CD4-positive, CD25-positive, alpha-beta regulatory T cell (primary cell): ENCODE measurements around the gene MED17. TPM values are rescaled to one million over a fixed set of nuclear protein-coding genes. Genes with fewer than 3 reads are reported as not detected.
"Not testable (repeated sequence)": the region's sequence is repeated elsewhere in the genome, so short reads cannot be mapped to it uniquely, and the experiment has no call there.

ENCODE experiments used
- ATAC-seq, 2 donors: fragments of 150-1000 bp; cut with Tn5 transposase; one replicate each; pipeline ENCODE4 v1.10.0; 2021; ENCODE audit warnings: low read depth in 2 of 2, moderate number of reproducible peaks in 2 of 2, moderate library complexity in 1 of 2
- DNase-seq, 3 donors: peaks; one replicate each; pipeline versions ENCODE4 v3.0.0 to v3.0.0-alpha.2; 2012 to 2022; ENCODE audit warnings: mixed read lengths in 1 of 3
- H3K27ac ChIP-seq: one replicate; pipeline ENCODE4 v1.7.0; 2013; ENCODE audit warnings: mild to moderate bottlenecking, low read length; ENCODE audit not compliant: insufficient read depth, poor library complexity, severe bottlenecking
- H3K27me3 ChIP-seq: one replicate; pipeline ENCODE4 v1.7.0; 2013; ENCODE audit warnings: low read length; ENCODE audit not compliant: control insufficient read depth, insufficient read depth
- H3K36me3 ChIP-seq: one replicate; pipeline ENCODE4 v1.7.0; 2013; ENCODE audit warnings: mild to moderate bottlenecking, low read length, moderate library complexity; ENCODE audit not compliant: control insufficient read depth, insufficient read depth
- H3K4me1 ChIP-seq: 2 replicates; pipeline ENCODE4 v1.7.0; 2013; ENCODE audit warnings: mild to moderate bottlenecking, low read length; ENCODE audit not compliant: insufficient read depth, control insufficient read depth, poor library complexity, severe bottlenecking
- H3K4me3 ChIP-seq: one replicate; pipeline ENCODE4 v1.7.0; 2013; ENCODE audit warnings: low read depth, mild to moderate bottlenecking, low read length, moderate library complexity
- H3K9me3 ChIP-seq, 2 experiments: 1 replicate in 1 of 2; 2 replicates in 1 of 2; pipeline ENCODE4 v1.7.0; 2013; ENCODE audit warnings: low read length in 2 of 2, mild to moderate bottlenecking in 1 of 2, moderate library complexity in 1 of 2; ENCODE audit not compliant: control insufficient read depth in 2 of 2
- H3K27ac Mint-ChIP-seq, 3 donors: one replicate each; pipeline ENCODE4 v1.8.0; 2020 to 2022; ENCODE audit warnings: mild to moderate bottlenecking in 3 of 3, mixed read lengths in 3 of 3, moderate library complexity in 2 of 3
- H3K27me3 Mint-ChIP-seq: one replicate; pipeline ENCODE4 v1.8.0; 2022; ENCODE audit warnings: mild to moderate bottlenecking, mixed read lengths
- H3K36me3 Mint-ChIP-seq: one replicate; pipeline ENCODE4 v1.8.0; 2020; ENCODE audit warnings: mixed read lengths
- H3K4me1 Mint-ChIP-seq, 4 donors: one replicate each; pipeline ENCODE4 v1.8.0; 2020 to 2022; ENCODE audit warnings: mixed read lengths in 4 of 4, mild to moderate bottlenecking in 1 of 4
- H3K4me3 Mint-ChIP-seq, 4 donors: one replicate each; pipeline ENCODE4 v1.8.0; 2020 to 2022; ENCODE audit warnings: mild to moderate bottlenecking in 4 of 4, mixed read lengths in 4 of 4, moderate library complexity in 3 of 4
- H3K9me3 Mint-ChIP-seq, 7 donors: one replicate each; pipeline ENCODE4 v1.8.0; 2020 to 2022; ENCODE audit warnings: mixed read lengths in 7 of 7, mild to moderate bottlenecking in 3 of 7, moderate library complexity in 2 of 7
- polyA plus RNA-seq, 4 donors: library from polyadenylated mRNA; unstranded; fragments of 300-500 nt; fragmentation: Illumina TruSeq; gene quantifications; one replicate each; pipeline ENCODE4 v1.2.3, GENCODE V29; 2021
- total RNA-seq: library from RNA; stranded (reverse); gene quantifications from one replicate; pipeline ENCODE4 v1.2.3, GENCODE V29; 2022

Gene MED17
- total and polyA plus RNA-seq, 5 donors from 2014 or later, result 17.7 to 63.8 (median 22.6) TPM

- peaks cover 10% of the 10 kb centered on the region for H3K4me1 ChIP-seq
- Mint-ChIP-seq H3K4me1 (peaks cover 19 to 45% (median 25%) of the 10 kb centered on the region in 4 donors), H3K27ac (no peak overlapping the region), H3K4me3 (no peak overlapping the region), H3K36me3 (peaks cover 21% of the 10 kb centered on the region), H3K9me3 (no peaks in the 10 kb centered on the region), H3K27me3 (no peaks in the 10 kb centered on the region)
- no peak overlapping the region for H3K27ac ChIP-seq
- H3K9me3 ChIP-seq, result no peaks in the 10 kb centered on the region
- no peak for ATAC-seq
- peaks cover 5% of the 10 kb centered on the region for H3K36me3 ChIP-seq
- H3K27me3 ChIP-seq, result no peaks in the 10 kb centered on the region
- H3K4me3 ChIP-seq, result no peak overlapping the region
- no peak for DNase-seq
These were observed 38.0 kb upstream of the MED17 start for GRCh38 chr11:93746101-93746500.

GRCh38 chr11:93747122-93747521 is 37.0 kb upstream of the MED17 start:
- Histone ChIP-seq H3K9me3 (no peaks in the 10 kb centered on the region), H3K27me3 (no peaks in the 10 kb centered on the region), H3K27ac (no peak overlapping the region), H3K4me3 (no peak overlapping the region), H3K36me3 (peaks cover 6% of the 10 kb centered on the region), H3K4me1 (peaks cover 7% of the 10 kb centered on the region)
- Mint-ChIP-seq H3K36me3 (peaks cover 15% of the 10 kb centered on the region), H3K9me3 (no peaks in the 10 kb centered on the region), H3K4me3 (no peak overlapping the region), H3K27ac (no peak overlapping the region), H3K27me3 (no peaks in the 10 kb centered on the region), H3K4me1 (peaks cover 19 to 36% (median 21%) of the 10 kb centered on the region in 4 donors)
- DNase-seq (no peak), ATAC-seq (no peak)

GRCh38 chr11:93751001-93751400 is 33.1 kb upstream of the MED17 start:
- H3K27me3 ChIP-seq, result no peaks in the 10 kb centered on the region
- H3K27ac Mint-ChIP-seq, result no peak overlapping the region

GRCh38 chr11:93753241-93753640 is 30.8 kb upstream of the MED17 start:
- no peaks in the 10 kb centered on the region for H3K9me3 Mint-ChIP-seq
- peaks cover 22% of the 10 kb centered on the region for H3K36me3 Mint-ChIP-seq
- DNase-seq (no peak), ATAC-seq (no peak)
- Histone ChIP-seq H3K4me1 (no peaks in the 10 kb centered on the region), H3K36me3 (peaks cover 40% of the 10 kb centered on the region), H3K4me3 (no peak overlapping the region), H3K27ac (no peak overlapping the region), H3K27me3 (no peaks in the 10 kb centered on the region), H3K9me3 (no peaks in the 10 kb centered on the region)
- peaks cover 0 to 5% (median under 1%) of the 10 kb centered on the region in 4 donors for H3K4me1 Mint-ChIP-seq
- no peaks in the 10 kb centered on the region for H3K27me3 Mint-ChIP-seq
- H3K27ac Mint-ChIP-seq, result no peak overlapping the region
- no peak overlapping the region for H3K4me3 Mint-ChIP-seq

More at GRCh38 chr11:93751001-93751400, 33.1 kb upstream of the MED17 start:
- peaks cover 17% of the 10 kb centered on the region for H3K36me3 Mint-ChIP-seq
- H3K4me1 Mint-ChIP-seq, result peaks cover 3 to 9% (median 6%) of the 10 kb centered on the region in 4 donors
- H3K4me3 ChIP-seq, result no peak overlapping the region
- no peaks in the 10 kb centered on the region for H3K4me1 ChIP-seq
- no peaks in the 10 kb centered on the region for H3K9me3 Mint-ChIP-seq
- no peaks in the 10 kb centered on the region for H3K27me3 Mint-ChIP-seq
- H3K4me3 Mint-ChIP-seq, result no peak overlapping the region
- DNase-seq, result no peak
- peaks cover 21% of the 10 kb centered on the region for H3K36me3 ChIP-seq
- H3K27ac ChIP-seq, result no peak overlapping the region
- ATAC-seq, result no peak
- H3K9me3 ChIP-seq, result no peaks in the 10 kb centered on the region

- no peak overlapping the region for H3K4me3 ChIP-seq
- Mint-ChIP-seq H3K4me1 (no peaks in the 10 kb centered on the region), H3K9me3 (peaks cover 0 to 3% (median 0%) of the 10 kb centered on the region in 7 donors), H3K27ac (no peak overlapping the region), H3K36me3 (peaks cover 41% of the 10 kb centered on the region), H3K4me3 (no peak overlapping the region), H3K27me3 (no peaks in the 10 kb centered on the region)
- H3K27ac ChIP-seq, result no peak overlapping the region
- no peaks in the 10 kb centered on the region for H3K9me3 ChIP-seq
- DNase-seq, result no peak
- ATAC-seq, result no peak
- no peaks in the 10 kb centered on the region for H3K4me1 ChIP-seq
- H3K36me3 ChIP-seq, result peaks cover 58% of the 10 kb centered on the region
- no peaks in the 10 kb centered on the region for H3K27me3 ChIP-seq
These were observed 27.3 kb upstream of the MED17 start for GRCh38 chr11:93756748-93757147.

GRCh38 chr11:93757301-93757700 is 26.8 kb upstream of the MED17 start:
- Mint-ChIP-seq H3K9me3 (peaks cover 0 to 3% (median 0%) of the 10 kb centered on the region in 7 donors), H3K4me1 (no peaks in the 10 kb centered on the region), H3K27ac (no peak overlapping the region), H3K4me3 (no peak overlapping the region), H3K36me3 (peaks cover 37% of the 10 kb centered on the region), H3K27me3 (no peaks in the 10 kb centered on the region)
- ATAC-seq, result no peak
- H3K4me1 ChIP-seq, result no peaks in the 10 kb centered on the region
- DNase-seq, result no peak
- no peaks in the 10 kb centered on the region for H3K9me3 ChIP-seq
- no peaks in the 10 kb centered on the region for H3K27me3 ChIP-seq
- peaks cover 61% of the 10 kb centered on the region for H3K36me3 ChIP-seq
- no peak overlapping the region for H3K27ac ChIP-seq
- no peak overlapping the region for H3K4me3 ChIP-seq

- Histone ChIP-seq H3K4me1 (no peaks in the 10 kb centered on the region), H3K9me3 (no peaks in the 10 kb centered on the region), H3K4me3 (no peak overlapping the region), H3K36me3 (peaks cover 70% of the 10 kb centered on the region), H3K27me3 (no peaks in the 10 kb centered on the region), H3K27ac (no peak overlapping the region)
- H3K27me3 Mint-ChIP-seq, result no peaks in the 10 kb centered on the region
- H3K36me3 Mint-ChIP-seq, result peaks cover 35% of the 10 kb centered on the region
- peak overlapping the region in 1 of 3 donors; percentile 38 for H3K27ac Mint-ChIP-seq
- DNase-seq, result no peak
- no peak for ATAC-seq
- peaks cover 0 to 3% (median 0%) of the 10 kb centered on the region in 7 donors for H3K9me3 Mint-ChIP-seq
- H3K4me3 Mint-ChIP-seq, result no peak overlapping the region
- H3K4me1 Mint-ChIP-seq, result no peaks in the 10 kb centered on the region
These were observed 25.9 kb upstream of the MED17 start for GRCh38 chr11:93757924-93758865.

GRCh38 chr11:93759123-93759522 is 25.0 kb upstream of the MED17 start:
- not testable (repeated sequence) for H3K27ac ChIP-seq, DNase-seq, H3K27me3 ChIP-seq, H3K9me3 ChIP-seq, ATAC-seq, H3K9me3 Mint-ChIP-seq, H3K4me3 Mint-ChIP-seq, H3K4me1 ChIP-seq, H3K27me3 Mint-ChIP-seq, H3K4me3 ChIP-seq, H3K4me1 Mint-ChIP-seq
- Mint-ChIP-seq H3K36me3 (peaks cover 35% of the 10 kb centered on the region), H3K27ac (peak overlapping the region in 2 of 3 donors; percentile 58 to 66)
- H3K36me3 ChIP-seq, result peaks cover 65% of the 10 kb centered on the region
